IPS-NIHi7 (cell line): Measurements from ENCODE around the gene ZFP36.

Experiments used
- DNase-seq: peaks from one replicate; pipeline ENCODE4 v3.0.0; 2012; ENCODE audit warnings: mixed read lengths; ENCODE audit errors: extremely low spot score

Gene ZFP36

DNA sequence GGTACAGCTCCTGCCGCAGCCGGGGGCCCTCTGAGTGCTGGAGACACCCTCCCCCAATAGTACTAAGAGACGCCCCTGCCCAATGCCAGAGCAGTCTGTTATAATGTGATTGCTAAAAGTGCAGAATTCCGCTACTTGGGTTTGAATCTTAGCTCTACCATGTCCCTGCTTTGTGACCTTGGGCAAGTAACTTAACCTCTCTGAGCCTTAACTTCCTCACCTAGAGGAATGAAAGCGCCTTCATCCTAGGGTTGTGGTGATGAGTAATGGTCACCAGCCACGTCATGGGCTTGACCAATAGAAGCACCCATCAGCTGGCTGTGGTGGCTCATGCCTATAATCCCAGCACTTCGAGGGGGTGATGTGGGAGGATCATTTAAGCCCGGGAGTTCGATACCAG lies 12.4 kb downstream of the ZFP36 start:
- no peak for DNase-seq

DNA sequence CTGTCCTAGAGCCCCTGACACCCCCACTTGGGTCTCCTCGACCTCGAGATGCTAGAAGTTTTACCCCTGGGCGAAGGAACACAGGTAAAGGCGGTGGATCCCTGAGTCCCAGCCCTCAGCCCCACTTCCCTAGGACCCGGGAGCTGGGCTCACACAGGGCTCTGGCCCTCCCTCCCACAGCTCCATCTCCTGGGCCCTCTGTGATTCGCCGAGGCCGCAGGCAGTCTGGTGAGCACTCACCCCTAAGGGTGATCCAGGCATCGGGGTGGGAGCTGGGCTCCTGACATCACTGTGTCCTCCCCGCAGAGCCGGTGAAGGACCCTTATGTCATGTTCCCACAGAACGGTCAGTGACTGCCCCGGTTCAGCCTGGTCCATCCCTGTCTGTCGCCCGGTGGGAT lies 14.1 kb downstream of the ZFP36 start:
- DNase-seq = no peak

DNA sequence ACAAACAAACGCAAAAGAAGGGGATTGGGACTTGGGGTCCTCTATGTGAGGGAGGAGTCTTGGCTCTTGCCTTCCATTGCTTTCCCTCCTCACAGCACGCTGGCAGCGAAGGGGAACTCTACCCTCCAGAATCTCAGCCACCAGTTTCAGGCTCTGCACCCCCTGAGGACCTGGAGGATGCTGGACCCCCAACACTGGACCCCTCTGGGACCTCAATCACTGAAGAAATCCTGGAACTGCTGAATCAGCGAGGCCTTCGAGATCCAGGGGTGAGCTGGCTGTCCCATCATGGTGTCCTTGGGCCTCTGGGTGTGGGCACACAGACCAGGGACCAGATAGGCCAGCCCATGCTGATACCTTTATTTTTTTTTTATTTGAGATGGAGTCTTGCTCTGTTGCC lies 15.4 kb downstream of the ZFP36 start:
- DNase-seq = no peak

GRCh38 chr19:39423258-39424086 lies 16.8 kb downstream of the ZFP36 start:
- no peak for DNase-seq

DNA sequence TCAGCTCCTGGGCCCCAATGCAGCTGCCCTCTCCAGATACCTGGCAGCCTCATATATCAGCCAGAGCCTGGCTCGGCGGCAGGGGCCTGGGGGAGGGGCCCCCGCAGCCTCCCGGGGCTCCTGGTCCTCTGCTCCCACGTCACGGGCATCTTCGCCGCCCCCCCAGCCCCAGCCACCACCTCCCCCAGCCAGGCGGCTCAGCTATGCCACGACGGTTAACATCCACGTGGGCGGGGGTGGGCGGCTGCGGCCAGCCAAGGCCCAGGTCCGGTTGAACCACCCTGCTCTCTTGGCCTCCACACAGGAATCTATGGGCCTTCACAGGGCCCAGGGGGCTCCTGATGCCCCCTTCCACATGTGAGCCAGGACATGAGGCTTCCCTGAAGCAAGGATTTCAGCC lies 18.3 kb downstream of the ZFP36 start:
- DNase-seq = no peak

DNA sequence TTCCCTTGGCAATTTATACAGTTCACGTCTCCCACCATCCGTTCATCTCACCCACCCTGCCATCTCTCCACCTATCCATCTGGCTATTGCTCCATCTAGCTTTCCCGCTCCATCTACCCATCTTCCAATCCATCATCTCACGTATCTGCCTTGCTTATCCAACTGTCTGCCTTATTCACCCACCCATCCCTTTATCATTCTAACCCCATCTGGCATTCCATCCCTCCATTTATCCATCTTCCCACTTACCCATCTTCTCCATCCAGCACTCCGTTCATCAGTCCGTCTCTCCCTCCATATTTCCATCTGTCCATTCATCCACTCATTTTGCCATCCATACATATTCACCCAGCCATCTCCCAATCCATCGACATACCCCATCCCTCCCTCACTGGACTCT lies 19.1 kb downstream of the ZFP36 start:
- no peak for DNase-seq

GRCh38 chr19:39426170-39426569 lies 19.5 kb downstream of the ZFP36 start:
- DNase-seq = no peak

DNA sequence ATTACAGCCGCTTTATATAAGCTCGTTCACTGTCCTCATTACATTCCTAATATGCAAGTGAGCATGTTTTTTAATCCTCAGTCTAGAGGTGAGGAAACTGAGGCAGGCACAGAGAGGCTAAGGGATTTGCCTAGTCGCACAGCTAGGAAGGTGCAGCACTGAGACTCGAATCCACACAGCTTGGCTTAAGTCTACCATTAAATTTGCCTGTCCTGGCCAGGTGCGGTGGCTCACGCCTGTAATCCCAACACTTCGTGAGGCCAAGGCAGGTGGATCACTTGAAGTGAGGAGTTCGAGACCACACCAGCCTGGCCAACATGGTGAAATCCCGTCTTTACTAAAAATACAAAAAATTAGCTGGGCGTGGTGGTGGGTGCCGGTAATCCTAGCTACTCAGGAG lies 21.1 kb downstream of the ZFP36 start:
- no peak for DNase-seq

- DNase-seq = peak; percentile 82
These were observed 21.9 kb downstream of the ZFP36 start for GRCh38 chr19:39428283-39429112.

DNA sequence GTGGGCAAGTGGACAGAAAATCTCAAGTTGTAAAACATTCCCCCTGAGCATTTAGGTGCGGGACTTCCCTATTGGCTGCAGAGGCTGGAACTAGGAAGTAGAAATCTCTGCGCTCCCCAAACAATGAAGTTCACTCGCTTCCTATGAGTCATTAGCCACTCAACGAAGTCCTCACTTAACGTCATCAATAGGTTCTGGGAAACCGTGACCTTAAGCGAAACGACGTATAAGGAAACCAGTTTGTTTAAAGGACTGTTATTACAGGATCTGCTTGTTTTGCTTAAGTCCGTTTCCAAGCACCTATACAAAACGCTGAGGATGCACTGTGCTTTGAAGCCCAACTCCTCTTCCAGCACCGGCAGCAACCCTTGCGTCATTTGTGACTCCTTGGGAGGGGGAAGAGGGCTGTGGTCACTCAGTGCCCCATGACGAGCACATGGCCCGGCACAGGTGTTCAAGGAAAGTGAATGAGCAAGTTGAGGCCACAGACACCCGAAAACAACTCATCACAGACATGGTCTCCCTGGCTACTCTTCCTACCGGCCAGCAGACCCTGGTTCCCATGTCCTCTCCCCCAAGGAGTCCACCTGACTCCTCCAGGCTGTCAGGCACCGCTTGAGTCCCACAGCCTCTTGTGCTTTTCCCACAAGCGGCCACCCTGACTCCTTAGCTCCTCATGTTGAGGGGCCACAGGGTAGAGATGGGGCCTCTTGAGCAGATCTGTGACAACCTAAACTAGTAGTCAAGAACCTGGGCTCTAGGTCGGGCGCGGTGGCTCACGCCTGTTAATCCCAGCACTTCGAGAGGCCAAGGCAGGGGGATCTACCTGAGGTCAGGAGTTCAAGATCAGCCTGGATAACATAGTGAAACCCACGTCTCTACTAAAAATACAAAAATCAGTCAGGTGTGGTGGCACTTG lies 24.3 kb downstream of the ZFP36 start:
- DNase-seq = no peak

DNA sequence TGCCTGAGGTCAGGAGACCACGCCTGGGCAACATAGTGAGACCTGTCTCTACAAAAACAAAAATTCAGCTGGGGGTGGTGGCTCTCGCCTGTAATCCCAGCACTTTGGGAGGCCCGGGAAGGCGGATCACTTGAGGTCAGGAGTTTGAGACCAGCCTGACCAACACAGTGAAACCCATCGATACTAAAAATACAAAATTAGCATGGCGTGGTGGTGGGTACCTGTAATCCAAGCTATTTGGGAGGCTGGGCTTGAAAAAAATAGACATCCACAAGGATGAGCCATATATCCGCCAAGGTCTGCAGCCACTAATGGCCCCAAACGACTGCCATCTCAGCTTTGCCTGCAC lies 26.0 kb downstream of the ZFP36 start:
- no peak for DNase-seq

DNA sequence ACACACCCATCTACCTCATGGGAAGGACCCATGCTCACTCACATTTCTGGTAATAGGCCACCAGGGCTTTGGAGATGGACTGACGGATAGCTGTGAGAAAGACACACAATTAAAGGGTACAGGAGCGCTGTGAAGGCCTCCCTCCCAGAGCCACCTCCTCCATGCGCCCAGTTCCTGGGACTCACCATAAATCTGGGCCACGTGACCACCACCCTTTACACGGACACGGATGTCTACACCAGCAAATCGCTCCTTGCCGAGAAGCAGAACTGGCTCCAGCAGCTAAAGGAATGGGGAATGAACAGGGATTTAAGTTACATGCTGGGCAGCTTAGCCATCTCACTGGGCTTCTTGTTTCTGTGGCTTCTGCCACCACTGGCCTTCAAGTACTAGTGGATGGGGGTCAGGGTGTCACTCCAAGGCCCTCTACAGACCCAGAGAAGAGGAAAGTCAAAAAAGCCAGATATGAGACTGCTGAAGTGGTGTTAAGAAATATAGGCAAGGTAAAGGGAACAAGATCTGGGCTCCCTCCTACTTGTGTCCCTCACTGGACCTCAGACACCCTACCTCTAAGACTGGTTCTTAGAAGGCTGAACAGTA lies 26.9 kb downstream of the ZFP36 start:
- no peak for DNase-seq

DNA sequence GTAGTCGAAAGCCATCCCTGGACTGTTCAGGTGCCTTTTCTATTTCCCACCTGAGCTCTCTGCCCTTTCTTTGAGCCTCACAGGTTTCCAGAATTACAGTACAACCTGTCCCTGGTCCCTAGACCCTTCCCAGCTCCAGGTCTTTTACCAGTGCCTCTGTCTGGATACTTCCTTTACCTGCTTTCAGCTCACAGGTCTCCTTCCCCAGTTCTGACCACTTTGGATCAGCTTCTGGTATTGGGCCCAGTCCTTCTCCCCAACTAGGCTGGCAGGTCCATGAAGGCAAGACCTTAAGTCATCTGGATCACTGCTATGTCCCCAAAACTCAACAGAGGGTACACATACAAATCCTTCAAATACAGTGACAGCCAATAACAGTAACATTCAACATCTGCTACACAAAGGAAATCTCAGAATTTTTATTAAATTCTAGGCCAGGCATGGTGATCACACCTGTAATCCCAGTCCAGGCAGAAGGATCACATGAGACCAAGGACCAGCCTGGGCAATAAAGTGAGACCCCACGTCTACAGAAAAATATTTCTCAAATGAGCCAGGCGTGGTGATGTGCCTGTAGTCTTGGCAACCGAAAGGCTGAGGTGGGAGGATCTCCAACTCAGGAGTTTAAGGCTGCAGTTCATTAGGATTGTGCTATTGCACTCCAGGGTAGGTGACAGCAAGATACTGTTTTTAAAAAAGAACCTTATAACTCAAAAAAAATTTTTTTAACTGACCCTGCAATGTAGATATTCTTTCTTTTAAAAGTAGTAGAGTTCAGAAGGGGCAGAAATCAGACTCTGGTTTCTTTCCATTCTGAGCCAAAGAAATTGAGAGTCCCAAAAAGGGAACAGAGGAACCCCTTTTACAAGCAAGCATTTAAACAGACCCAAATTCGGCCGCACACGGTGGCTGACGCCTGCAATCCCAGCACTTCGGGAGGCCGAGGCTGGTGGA lies 27.8 kb downstream of the ZFP36 start:
- DNase-seq = no peak

- peak; percentile 95 for DNase-seq
These were observed 29.1 kb downstream of the ZFP36 start, which contains the start of gene RPS16 for GRCh38 chr19:39435499-39436349. Gene RPS16, minus strand, starts transcription at chr19:39435949. Its CDS starts 54 bp downstream, at chr19:39435895.

GRCh38 chr19:39436350-39436716 lies 29.7 kb downstream of the ZFP36 start:
- DNase-seq = no peak

DNA sequence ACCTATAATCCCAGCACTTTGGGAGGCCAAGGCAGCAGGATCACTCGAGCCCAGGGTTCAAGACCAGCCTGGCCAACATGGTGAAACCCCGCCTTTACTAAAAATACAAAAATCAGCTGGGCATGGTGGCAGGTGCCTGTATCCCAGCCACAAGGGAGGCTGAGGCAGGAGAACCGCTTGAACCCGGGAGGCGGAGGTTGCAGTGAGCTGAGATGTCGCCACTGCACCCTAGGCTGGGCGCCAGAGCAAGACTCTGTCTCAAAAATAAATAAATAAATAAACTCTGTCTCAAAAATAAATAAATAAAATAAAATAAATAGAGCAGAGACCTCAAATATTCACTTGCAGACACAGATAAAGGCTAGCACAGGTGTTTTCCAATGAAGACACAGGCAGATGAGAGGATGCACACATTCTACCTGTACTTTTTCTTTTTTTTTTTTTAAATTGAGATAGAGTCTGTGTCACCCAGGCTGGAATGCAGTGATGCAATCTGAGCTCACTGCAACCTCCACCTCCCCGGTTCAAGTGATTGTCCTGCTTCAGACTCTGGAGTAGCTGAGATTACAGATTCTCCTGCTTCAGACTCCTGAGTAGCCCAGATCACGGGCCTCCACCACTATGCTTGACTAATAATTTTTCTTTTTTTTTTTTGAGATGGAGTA lies 31.8 kb downstream of the ZFP36 start:
- no peak for DNase-seq

DNA sequence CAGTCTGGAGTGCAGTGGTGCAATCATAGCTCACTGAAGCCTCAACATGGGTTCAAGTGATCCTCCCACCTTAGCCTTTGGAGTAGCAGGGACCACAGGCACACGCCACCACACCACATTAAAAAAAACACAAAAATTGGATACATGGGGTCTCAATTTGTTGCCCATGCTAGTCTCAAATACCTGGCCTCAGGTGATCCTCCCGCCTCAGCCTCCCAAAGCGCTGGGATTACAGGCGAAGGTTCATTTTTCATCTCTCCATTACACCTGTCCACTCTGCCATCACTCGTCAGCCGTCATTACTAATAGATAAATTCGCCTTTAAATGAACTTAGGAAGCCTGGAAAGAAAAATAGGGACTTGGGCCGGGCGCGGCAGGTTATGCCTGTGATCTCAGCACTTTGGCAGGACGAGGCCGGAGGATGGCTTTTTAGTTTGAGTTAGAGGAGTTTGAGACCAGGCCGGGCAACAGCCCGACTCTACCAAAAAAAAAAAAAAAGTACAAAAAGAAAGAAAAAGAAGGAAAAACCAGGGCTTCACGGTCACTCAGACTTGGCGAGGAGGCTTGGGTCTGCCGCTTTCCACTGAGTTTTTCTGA lies 38.0 kb downstream of the ZFP36 start:
- DNase-seq = no peak
